A549 (cell line): ENCODE measurements around the gene RPL19. TPM values are rescaled to one million over a fixed set of nuclear protein-coding genes. Genes with fewer than 3 reads are reported as not detected.

Experiments
- ATAC-seq, 2 experiments: fragments of 200-7000 bp in 1 of 2; fragments of >200 bp in 1 of 2; cut with Nextera tagmentation in 1 of 2; cut with Tn5 transposase in 1 of 2; 3 replicates each; pipeline versions ENCODE4 v1.8.0 to v1.9.1; 2018 to 2020; ENCODE audit warnings: mild to moderate bottlenecking in 1 of 2, moderate library complexity in 1 of 2
- CTCF ChIA-PET: fragments of 300-600 bp; sonication (Branson Sonifier 250); formaldehyde crosslinking; extraction: SDS; loops from one replicate; lab custom pipeline; 2021; ENCODE audit warnings: antibody characterized with exemption, inconsistent platforms; lab: Yijun Ruan, JAX
- POLR2A ChIA-PET: fragments of 350-600 bp; formaldehyde crosslinking; extraction: SDS; loops from one replicate; lab custom pipeline; 2021; ENCODE audit warnings: antibody characterized with exemption, inconsistent platforms; lab: Yijun Ruan, JAX
- DNase-seq, 2 experiments: peaks; one replicate each; pipeline versions ENCODE4 v3.0.0 to v3.0.0-alpha.2; 2011 to 2016; ENCODE audit warnings: low read depth in 1 of 2, low spot score in 1 of 2
- FAIRE-seq: peaks from 2 replicates; lab custom pipeline; 2011; peaks lifted over from hg19 to GRCh38; lab: Jason Lieb, UNC
- H3K27ac ChIP-seq, 2 experiments: fragments of >200 bp; sonication (Bioruptor Twin); formaldehyde crosslinking; 3 replicates each; pipeline ENCODE4 v1.5.1; 2016 to 2017
- H3K4me1 ChIP-seq: fragments of >200 bp; sonication (Bioruptor Twin); formaldehyde crosslinking; 3 replicates; pipeline ENCODE4 v1.6.1; 2016
- H3K4me2 ChIP-seq: fragments of >200 bp; sonication (Bioruptor Twin); formaldehyde crosslinking; 3 replicates; pipeline ENCODE4 v1.6.1; 2016
- H3K4me3 ChIP-seq: fragments of >200 bp; sonication (Bioruptor Twin); formaldehyde crosslinking; 3 replicates; pipeline ENCODE4 v1.5.1; 2016
- H3K9me3 ChIP-seq: fragments of >200 bp; sonication (Bioruptor Twin); formaldehyde crosslinking; 3 replicates; pipeline ENCODE4 v1.6.1; 2016
- CBX2 ChIP-seq: fragments of 200-600 bp; sonication (generic); IDR thresholded peaks from 2 replicates; pipeline ENCODE4 v1.6.1; 2016; ENCODE audit warnings: low read depth, mild to moderate bottlenecking, borderline replicate concordance
- CBX8 ChIP-seq: fragments of 200-600 bp; sonication (generic); IDR thresholded peaks from 2 replicates; pipeline ENCODE4 v1.6.1; 2016
- CTCF ChIP-seq: fragments of >200 bp; sonication (Bioruptor Twin); formaldehyde crosslinking; IDR thresholded peaks from 3 replicates; pipeline ENCODE4 v1.5.1; 2016
- EHF ChIP-seq: fragments of 250-450 bp; sonication (Bioruptor Pico); IDR thresholded peaks from 2 replicates; pipeline ENCODE4 v1.5.0; 2020; ENCODE audit warnings: mild to moderate bottlenecking
- EHMT2 ChIP-seq: fragments of 200-600 bp; sonication (generic); IDR thresholded peaks from 2 replicates; pipeline ENCODE4 v1.6.1; 2016; ENCODE audit warnings: antibody characterized with exemption, low read depth, mild to moderate bottlenecking, moderate library complexity
- FOSB ChIP-seq: fragments of 250-450 bp; sonication (Bioruptor Pico); IDR thresholded peaks from 2 replicates; pipeline ENCODE4 v1.5.0; 2020; ENCODE audit warnings: mild to moderate bottlenecking, moderate library complexity
- FOSL2 ChIP-seq, 2 experiments: fragments of 450-650 bp in 1 of 2; fragments of >200 bp in 1 of 2; sonication (Bioruptor Twin) in 1 of 2; formaldehyde crosslinking; IDR thresholded peaks; 2 replicates each; pipeline versions ENCODE4 v1.5.0 to v1.6.1; 2016 to 2020; ENCODE audit warnings: mild to moderate bottlenecking in 1 of 2, moderate library complexity in 1 of 2
- FOXS1 ChIP-seq: fragments of 250-450 bp; sonication (Bioruptor Pico); IDR thresholded peaks from 2 replicates; pipeline ENCODE4 v1.5.0; 2020; ENCODE audit warnings: mild to moderate bottlenecking, moderate library complexity
- GATA3 ChIP-seq: IDR thresholded peaks from 2 replicates; pipeline ENCODE4 v1.6.1; 2012; ENCODE audit warnings: borderline replicate concordance
- HOXA7 ChIP-seq: fragments of 250-450 bp; sonication (Bioruptor Pico); IDR thresholded peaks from 2 replicates; pipeline ENCODE4 v1.5.0; 2020; ENCODE audit warnings: mild to moderate bottlenecking, moderate library complexity
- JUN ChIP-seq, 2 experiments: fragments of >200 bp; sonication (Bioruptor Twin); formaldehyde crosslinking; IDR thresholded peaks; 2 replicates in 1 of 2; 3 replicates in 1 of 2; pipeline ENCODE4 v1.6.1; 2016 to 2017
- JUNB ChIP-seq: fragments of >200 bp; sonication (Bioruptor Twin); formaldehyde crosslinking; IDR thresholded peaks from 2 replicates; pipeline ENCODE4 v1.6.1; 2016
- KDM1A ChIP-seq: fragments of 200-600 bp; sonication (generic); IDR thresholded peaks from 2 replicates; pipeline ENCODE4 v1.6.1; 2016; ENCODE audit warnings: low read depth, mild to moderate bottlenecking
- MAZ ChIP-seq: fragments of 150-350 bp; IDR thresholded peaks from 2 replicates; pipeline ENCODE4 v1.6.1; 2014; ENCODE audit warnings: antibody characterized with exemption, low read depth, low read length, borderline replicate concordance
- NFE2L2 ChIP-seq: fragments of 150-350 bp; conservative IDR thresholded peaks from 2 replicates; pipeline ENCODE4 v1.6.1; 2014; ENCODE audit warnings: low read length
- PHF8 ChIP-seq: fragments of 200-600 bp; sonication (generic); IDR thresholded peaks from 2 replicates; pipeline ENCODE4 v1.6.1; 2016; ENCODE audit warnings: low read depth, mild to moderate bottlenecking, antibody characterized with exemption, moderate library complexity, borderline replicate concordance
- RAD21 ChIP-seq, 2 experiments: fragments of >200 bp in 1 of 2; sonication (Bioruptor Twin) in 1 of 2; formaldehyde crosslinking in 1 of 2; IDR thresholded peaks in 1 of 2; conservative IDR thresholded peaks in 1 of 2; 2 replicates in 1 of 2; 3 replicates in 1 of 2; pipeline ENCODE4 v1.6.1; 2012 to 2018; ENCODE audit warnings: inconsistent platforms in 1 of 2
- RARB ChIP-seq: fragments of 250-450 bp; sonication (Bioruptor Pico); IDR thresholded peaks from 2 replicates; pipeline ENCODE4 v1.8.0; 2021; ENCODE audit warnings: mild to moderate bottlenecking, moderate library complexity
- SMC3 ChIP-seq: fragments of >200 bp; sonication (Bioruptor Twin); formaldehyde crosslinking; IDR thresholded peaks from 3 replicates; pipeline ENCODE4 v1.6.1; 2018; ENCODE audit warnings: inconsistent platforms
- TFCP2L1 ChIP-seq: fragments of 250-450 bp; sonication (Bioruptor Pico); IDR thresholded peaks from 2 replicates; pipeline ENCODE4 v1.5.0; 2021; ENCODE audit warnings: mild to moderate bottlenecking
- USF2 ChIP-seq: fragments of 450-650 bp; IDR thresholded peaks from 2 replicates; pipeline ENCODE4 v1.6.1; 2014; ENCODE audit warnings: antibody characterized with exemption
- ZC3H11A ChIP-seq: fragments of 450-650 bp; IDR thresholded peaks from 2 replicates; pipeline ENCODE4 v1.6.1; 2014; ENCODE audit warnings: antibody characterized with exemption, mild to moderate bottlenecking
- ZFP36 ChIP-seq: fragments of 450-650 bp; IDR thresholded peaks from 2 replicates; pipeline ENCODE4 v1.6.1; 2014; ENCODE audit warnings: borderline replicate concordance; ENCODE audit not compliant: partially characterized antibody
- ZSCAN20 ChIP-seq: fragments of 250-450 bp; sonication (Bioruptor Pico); IDR thresholded peaks from 2 replicates; pipeline ENCODE4 v1.8.0; 2022; ENCODE audit warnings: mild to moderate bottlenecking, moderate library complexity
- WGBS: methylation state at CpG from one replicate; pipeline ENCODE4 v1.1.6; 2017; ENCODE audit errors: missing lambda C conversion rate; 5-methylcytosine and 5-hydroxymethylcytosine counted together
- polyA plus RNA-seq, 4 experiments: library from polyadenylated mRNA; depleted of rRNA in 3 of 4; stranded (reverse); fragments of >200 nt; fragmentation: RNase III in 1 of 4; extraction: RNeasy Plus Mini Kit Qiagen cat#74134 plus additional on column Dnase treatment in 1 of 4; gene quantifications; 2 replicates in 3 of 4; 3 replicates in 1 of 4; pipeline ENCODE4 v1.2.3, GENCODE V29; 2011 to 2017
- TF ChIP-seq, protein P1 (sequence below): fragments of >200 bp; sonication (Bioruptor Twin); formaldehyde crosslinking; IDR thresholded peaks from 2 replicates; pipeline ENCODE4 v1.6.1; 2016

RPL19 gene
- polyA plus RNA-seq, 2 of the 4 experiments (the other 2 are of a cell fraction), result 2,211 to 2,862 TPM

GRCh38 chr17:39150795-39151149 is 49.3 kb upstream of the RPL19 start:
- ChIA-PET POLR2A (interaction anchor here (0.8 kb wide), 1 partner anchor 184 kb away, joined by 4 read pairs; the partner anchor contains the start of gene FBXO47), CTCF (interaction anchor here (1.3 to 30.5 kb wide), 7 partner anchors 7 to 169 kb away, joined by 4 to 612 read pairs (median 33); partner anchors contain the start of gene ARL5C)
- Histone ChIP-seq H3K4me3 (no peak overlapping the region), H3K27ac (no peak overlapping the region), H3K4me2 (peak overlapping the region; percentile 83; the same call in 2 of the 3 replicates), H3K9me3 (no peaks in the 10 kb centered on the region), H3K4me1 (peaks cover 7% of the 10 kb centered on the region)
- ATAC-seq (no peak), FAIRE-seq (no peak), DNase-seq (no peak)
- TF ChIP-seq HOXA7 (CRISPR knock-in tag) (no peak), EHMT2 (no peak), GATA3 (no peak), RARB (CRISPR knock-in tag) (no peak), FOXS1 (CRISPR knock-in tag) (no peak), CBX8 (no peak), CBX2 (no peak), USF2 (no peak), FOSB (CRISPR knock-in tag) (no peak), FOSL2 (IDR thresholded peaks at IDR 0.05) (no peak), FOSL2 (CRISPR knock-in tag; IDR thresholded peaks at IDR 0.05) (no peak), RAD21 (conservative IDR thresholded peaks at IDR 0.05 in 1 of 2, IDR thresholded peaks at IDR 0.05 in 1 of 2) (no peak), JUNB (no peak), ZFP36 (no peak), ZC3H11A (no peak), TFCP2L1 (CRISPR knock-in tag) (no peak)
- TF ChIP-seq, protein P1, sequence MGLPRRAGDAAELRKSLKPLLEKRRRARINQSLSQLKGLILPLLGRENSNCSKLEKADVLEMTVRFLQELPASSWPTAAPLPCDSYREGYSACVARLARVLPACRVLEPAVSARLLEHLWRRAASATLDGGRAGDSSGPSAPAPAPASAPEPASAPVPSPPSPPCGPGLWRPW, result no peak
- 72% methylated on average over 5 of the region's 5 CpGs for WGBS

- POLR2A ChIA-PET, result interaction anchor here (0.8 kb wide), 1 partner anchor 184 kb away, joined by 4 read pairs; the partner anchor contains the start of gene FBXO47
- Histone ChIP-seq H3K9me3 (no peaks in the 10 kb centered on the region), H3K4me1 (peaks cover 7% of the 10 kb centered on the region), H3K27ac (peak within 1 kb of the TSS; percentile 37 to 72; a peak in 3 of 6 replicates), H3K4me2 (peak within 1 kb of the TSS; percentile 83), H3K4me3 (peak within 1 kb of the TSS; percentile 89; the same call in 1 of the 3 replicates)
- TF ChIP-seq NFE2L2 (no peak), JUN (IDR thresholded peaks at IDR 0.05) (no peak), RARB (CRISPR knock-in tag) (no peak), ZFP36 (no peak), ZSCAN20 (no peak), MAZ (no peak), PHF8 (no peak), CTCF (no peak), EHF (CRISPR knock-in tag) (no peak), KDM1A (no peak), SMC3 (no peak), GATA3 (no peak)
- TF ChIP-seq, protein P1, result no peak
- CTCF ChIA-PET, result interaction anchor here (0.8 to 30.5 kb wide), 14 partner anchors 8 to 484 kb away, joined by 3 to 612 read pairs (median 19); partner anchors contain the start of genes ARL5C and FBXO47
- no peak for DNase-seq
- no peak for ATAC-seq
- FAIRE-seq, result no peak
- WGBS, result 60% methylated on average over 18 of the region's 68 CpGs
Measured at GRCh38 chr17:39151150-39151942, 48.7 kb upstream of the RPL19 start, which contains the start of gene PLXDC1. TSS of gene PLXDC1 (minus strand) at chr17:39151637. CDS start at chr17:39151437, 200 bp downstream.
